Epithelial cell of proximal tubule (primary cell): ENCODE measurements around the gene FCER1G. TPM values are rescaled to one million over a fixed set of nuclear protein-coding genes. Genes with fewer than 3 reads are reported as not detected.
"Not testable (repeated sequence)": the region's sequence is repeated elsewhere in the genome, so short reads cannot be mapped to it uniquely, and the experiment has no call there.

Source experiments
- DNase-seq: peaks from one replicate; pipeline ENCODE4 v3.0.0-alpha.2; 2011; ENCODE audit warnings: low read depth
- H3K4me3 ChIP-seq: 2 replicates; pipeline ENCODE4 v1.5.1; 2011; ENCODE audit warnings: low read depth, mild to moderate bottlenecking, low read length
- total RNA-seq: library from RNA; depleted of rRNA; stranded (reverse); fragments of >200 nt; gene quantifications from 2 replicates; pipeline ENCODE4 v1.2.3, GENCODE V29; 2015
- TF ChIP-seq, protein P1 (sequence below): conservative IDR thresholded peaks from 2 replicates; pipeline ENCODE4 v1.5.1; 2012; ENCODE audit warnings: low read depth, mild to moderate bottlenecking, low read length

The FCER1G gene
- total RNA-seq, 1 donor from 2014 or later = not detected

GRCh38 chr1:161230762-161231161 is 15.7 kb downstream of the FCER1G start:
- TF ChIP-seq, protein P1, sequence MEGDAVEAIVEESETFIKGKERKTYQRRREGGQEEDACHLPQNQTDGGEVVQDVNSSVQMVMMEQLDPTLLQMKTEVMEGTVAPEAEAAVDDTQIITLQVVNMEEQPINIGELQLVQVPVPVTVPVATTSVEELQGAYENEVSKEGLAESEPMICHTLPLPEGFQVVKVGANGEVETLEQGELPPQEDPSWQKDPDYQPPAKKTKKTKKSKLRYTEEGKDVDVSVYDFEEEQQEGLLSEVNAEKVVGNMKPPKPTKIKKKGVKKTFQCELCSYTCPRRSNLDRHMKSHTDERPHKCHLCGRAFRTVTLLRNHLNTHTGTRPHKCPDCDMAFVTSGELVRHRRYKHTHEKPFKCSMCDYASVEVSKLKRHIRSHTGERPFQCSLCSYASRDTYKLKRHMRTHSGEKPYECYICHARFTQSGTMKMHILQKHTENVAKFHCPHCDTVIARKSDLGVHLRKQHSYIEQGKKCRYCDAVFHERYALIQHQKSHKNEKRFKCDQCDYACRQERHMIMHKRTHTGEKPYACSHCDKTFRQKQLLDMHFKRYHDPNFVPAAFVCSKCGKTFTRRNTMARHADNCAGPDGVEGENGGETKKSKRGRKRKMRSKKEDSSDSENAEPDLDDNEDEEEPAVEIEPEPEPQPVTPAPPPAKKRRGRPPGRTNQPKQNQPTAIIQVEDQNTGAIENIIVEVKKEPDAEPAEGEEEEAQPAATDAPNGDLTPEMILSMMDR = no peak
- no peak overlapping the region for H3K4me3 ChIP-seq
- DNase-seq = no peak

DNA sequence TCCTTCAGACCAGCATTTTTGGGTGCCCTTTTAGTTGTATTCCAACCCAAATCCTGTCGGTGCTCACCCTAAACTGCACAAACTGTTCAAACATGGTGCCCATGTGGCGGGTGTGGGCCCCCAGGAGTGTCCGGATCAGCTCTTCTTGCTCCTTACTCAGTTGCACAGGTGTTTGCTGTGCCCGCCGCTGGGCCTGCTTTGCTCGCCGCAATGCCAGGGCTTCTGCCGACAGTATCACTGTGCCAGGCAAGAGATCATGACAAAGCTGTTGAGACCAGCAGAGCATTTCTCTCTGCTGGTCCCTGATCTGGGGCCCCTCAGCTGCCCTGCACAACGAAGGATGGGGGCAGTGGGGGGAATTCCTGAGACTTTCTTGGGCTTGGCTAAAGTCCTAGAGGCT is 18.0 kb downstream of the FCER1G start:
- no peak for DNase-seq
- TF ChIP-seq, protein P1 = no peak
- no peak overlapping the region for H3K4me3 ChIP-seq

- DNase-seq = no peak
- TF ChIP-seq, protein P1 = no peak
- H3K4me3 ChIP-seq = no peak overlapping the region
Observed at GRCh38 chr1:161235957-161236775, 21.1 kb downstream of the FCER1G start.

DNA sequence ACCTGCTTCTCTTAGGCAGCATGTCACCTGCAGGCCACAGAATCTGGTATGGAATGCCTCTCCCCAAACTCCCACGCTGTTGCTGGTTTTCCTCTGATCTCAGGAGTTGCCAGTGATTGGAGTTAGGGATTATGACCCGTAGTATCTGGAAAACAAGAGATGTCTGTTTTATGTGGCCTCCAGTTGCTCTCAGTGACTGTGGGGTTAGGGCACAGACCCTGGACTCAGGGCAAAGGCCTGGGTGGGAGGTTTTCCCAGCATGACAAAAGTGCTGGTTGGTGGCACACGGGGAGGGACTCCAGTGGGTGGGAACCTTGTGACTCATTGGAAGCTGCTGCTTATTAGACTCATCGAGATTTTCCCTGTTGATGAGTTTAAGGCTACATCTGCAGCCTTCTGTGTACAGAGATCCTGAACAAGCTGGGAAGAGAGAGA is 23.0 kb downstream of the FCER1G start, which contains the start of gene NR1I3:
Gene NR1I3, minus strand, starts transcription at position 165 of the 435 bp plus-strand sequence. CDS start 1,638 bp downstream, outside the sequence.
- DNase-seq = no peak
- TF ChIP-seq, protein P1 = no peak
- no peak within 1 kb of the TSS for H3K4me3 ChIP-seq

- DNase-seq = no peak
- TF ChIP-seq, protein P1 = no peak
- no peak overlapping the region for H3K4me3 ChIP-seq
Observed at GRCh38 chr1:161241682-161242081, 26.6 kb downstream of the FCER1G start.

- DNase-seq = no peak
- TF ChIP-seq, protein P1 = no peak
- H3K4me3 ChIP-seq = no peak overlapping the region
Observed at GRCh38 chr1:161242313-161242712, 27.2 kb downstream of the FCER1G start.

- TF ChIP-seq, protein P1 = no peak
- DNase-seq = no peak
- H3K4me3 ChIP-seq = no peak overlapping the region
Observed at GRCh38 chr1:161244888-161245287, 29.8 kb downstream of the FCER1G start.

DNA sequence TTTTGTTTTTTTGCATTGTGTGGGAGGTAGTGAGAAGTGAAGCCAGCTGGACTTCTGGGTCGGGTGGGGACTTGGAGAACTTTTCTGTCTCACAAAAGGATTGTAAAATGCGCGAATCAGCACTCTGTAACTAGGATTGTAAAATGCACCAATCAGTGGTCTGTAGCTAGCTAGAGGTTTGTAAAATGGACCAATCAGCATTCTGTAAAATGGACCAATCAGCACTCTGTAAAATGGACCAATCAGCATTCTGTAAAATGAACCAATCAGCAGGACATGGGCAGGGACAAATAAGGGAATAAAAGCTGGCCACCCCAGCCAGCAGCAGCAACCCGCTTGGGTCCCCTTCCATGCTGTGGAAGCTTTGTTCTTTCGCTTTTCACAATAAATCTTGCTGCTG is 35.0 kb downstream of the FCER1G start:
- not testable (repeated sequence) for H3K4me3 ChIP-seq, DNase-seq
